ENCODE results near the gene IGSF1. TPM values are rescaled to one million over a fixed set of nuclear protein-coding genes. Genes with fewer than 3 reads are reported as not detected.

IGSF1 gene
- total and polyA plus RNA-seq, 2 of the 13 experiments (the other 11 are each of a cell fraction or from before 2014, with no cell fraction given), result 58.7 to 108 TPM

DNA sequence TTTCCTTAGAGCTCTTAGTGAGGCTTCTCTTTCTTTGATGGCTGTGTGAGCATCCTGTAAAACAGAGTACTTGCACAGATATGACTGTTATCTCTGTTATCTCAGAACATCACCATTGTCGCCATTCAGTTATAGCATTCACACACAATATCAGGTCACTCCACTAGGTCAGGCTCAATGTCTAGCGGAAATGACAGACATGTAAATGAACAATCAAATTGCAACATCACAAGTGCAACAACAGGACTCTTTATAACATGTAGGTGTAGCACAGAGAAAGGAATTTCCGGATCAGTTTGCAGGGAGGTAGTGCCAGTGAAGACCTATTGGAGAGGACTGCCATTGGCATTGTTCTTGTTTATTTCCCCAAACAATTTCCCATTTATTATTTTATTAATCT, 43.2 kb upstream of the IGSF1 start (continued):
- TF ChIP-seq, protein P1, sequence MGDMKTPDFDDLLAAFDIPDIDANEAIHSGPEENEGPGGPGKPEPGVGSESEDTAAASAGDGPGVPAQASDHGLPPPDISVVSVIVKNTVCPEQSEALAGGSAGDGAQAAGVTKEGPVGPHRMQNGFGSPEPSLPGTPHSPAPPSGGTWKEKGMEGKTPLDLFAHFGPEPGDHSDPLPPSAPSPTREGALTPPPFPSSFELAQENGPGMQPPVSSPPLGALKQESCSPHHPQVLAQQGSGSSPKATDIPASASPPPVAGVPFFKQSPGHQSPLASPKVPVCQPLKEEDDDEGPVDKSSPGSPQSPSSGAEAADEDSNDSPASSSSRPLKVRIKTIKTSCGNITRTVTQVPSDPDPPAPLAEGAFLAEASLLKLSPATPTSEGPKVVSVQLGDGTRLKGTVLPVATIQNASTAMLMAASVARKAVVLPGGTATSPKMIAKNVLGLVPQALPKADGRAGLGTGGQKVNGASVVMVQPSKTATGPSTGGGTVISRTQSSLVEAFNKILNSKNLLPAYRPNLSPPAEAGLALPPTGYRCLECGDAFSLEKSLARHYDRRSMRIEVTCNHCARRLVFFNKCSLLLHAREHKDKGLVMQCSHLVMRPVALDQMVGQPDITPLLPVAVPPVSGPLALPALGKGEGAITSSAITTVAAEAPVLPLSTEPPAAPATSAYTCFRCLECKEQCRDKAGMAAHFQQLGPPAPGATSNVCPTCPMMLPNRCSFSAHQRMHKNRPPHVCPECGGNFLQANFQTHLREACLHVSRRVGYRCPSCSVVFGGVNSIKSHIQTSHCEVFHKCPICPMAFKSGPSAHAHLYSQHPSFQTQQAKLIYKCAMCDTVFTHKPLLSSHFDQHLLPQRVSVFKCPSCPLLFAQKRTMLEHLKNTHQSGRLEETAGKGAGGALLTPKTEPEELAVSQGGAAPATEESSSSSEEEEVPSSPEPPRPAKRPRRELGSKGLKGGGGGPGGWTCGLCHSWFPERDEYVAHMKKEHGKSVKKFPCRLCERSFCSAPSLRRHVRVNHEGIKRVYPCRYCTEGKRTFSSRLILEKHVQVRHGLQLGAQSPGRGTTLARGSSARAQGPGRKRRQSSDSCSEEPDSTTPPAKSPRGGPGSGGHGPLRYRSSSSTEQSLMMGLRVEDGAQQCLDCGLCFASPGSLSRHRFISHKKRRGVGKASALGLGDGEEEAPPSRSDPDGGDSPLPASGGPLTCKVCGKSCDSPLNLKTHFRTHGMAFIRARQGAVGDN (CRISPR knock-in tag; IDR thresholded peaks at IDR 0.05), result no peak
- TF ChIP-seq ETV5 (CRISPR knock-in tag; IDR thresholded peaks at IDR 0.05; ENCODE audit: borderline replicate concordance) (peak; percentile 78), ZNF382 (CRISPR knock-in tag; IDR thresholded peaks at IDR 0.05; ENCODE audit: borderline replicate concordance) (no peak), GATAD2A (CRISPR knock-in tag; IDR thresholded peaks at IDR 0.05) (no peak), ZNF564 (CRISPR knock-in tag; IDR thresholded peaks at IDR 0.05) (no peak), ZNF616 (CRISPR knock-in tag; IDR thresholded peaks at IDR 0.05; ENCODE audit: low read depth) (no peak), ZNF670 (CRISPR knock-in tag; IDR thresholded peaks at IDR 0.05; ENCODE audit: borderline replicate concordance) (no peak), EP300 (IDR thresholded peaks at IDR 0.05; ENCODE audit: low read depth in 2 of 2, low read length in 2 of 2) (0 out of 4 replicates have a peak, but pooled peaks of 1 of the 2 experiments have one; percentile 4), EP300 (CRISPR knock-in tag; IDR thresholded peaks at IDR 0.05; ENCODE audit: borderline replicate concordance) (no peak), SPEN (CRISPR knock-in tag; IDR thresholded peaks at IDR 0.05; ENCODE audit: low read depth) (no peak), SAP130 (CRISPR knock-in tag; IDR thresholded peaks at IDR 0.05; ENCODE audit: low read depth) (0 out of 2 replicates have a peak, but pooled peaks have one; percentile 12), ZC3H13 (CRISPR knock-in tag; IDR thresholded peaks at IDR 0.05) (no peak), NFKBIZ (CRISPR knock-in tag; IDR thresholded peaks at IDR 0.05) (no peak), SNAI1 (CRISPR knock-in tag; IDR thresholded peaks at IDR 0.05; ENCODE audit: borderline replicate concordance) (no peak), TEAD2 (CRISPR knock-in tag; IDR thresholded peaks at IDR 0.05) (no peak), ZNF441 (CRISPR knock-in tag; IDR thresholded peaks at IDR 0.05; ENCODE audit: borderline replicate concordance) (no peak)
- TF ChIP-seq, protein P2, sequence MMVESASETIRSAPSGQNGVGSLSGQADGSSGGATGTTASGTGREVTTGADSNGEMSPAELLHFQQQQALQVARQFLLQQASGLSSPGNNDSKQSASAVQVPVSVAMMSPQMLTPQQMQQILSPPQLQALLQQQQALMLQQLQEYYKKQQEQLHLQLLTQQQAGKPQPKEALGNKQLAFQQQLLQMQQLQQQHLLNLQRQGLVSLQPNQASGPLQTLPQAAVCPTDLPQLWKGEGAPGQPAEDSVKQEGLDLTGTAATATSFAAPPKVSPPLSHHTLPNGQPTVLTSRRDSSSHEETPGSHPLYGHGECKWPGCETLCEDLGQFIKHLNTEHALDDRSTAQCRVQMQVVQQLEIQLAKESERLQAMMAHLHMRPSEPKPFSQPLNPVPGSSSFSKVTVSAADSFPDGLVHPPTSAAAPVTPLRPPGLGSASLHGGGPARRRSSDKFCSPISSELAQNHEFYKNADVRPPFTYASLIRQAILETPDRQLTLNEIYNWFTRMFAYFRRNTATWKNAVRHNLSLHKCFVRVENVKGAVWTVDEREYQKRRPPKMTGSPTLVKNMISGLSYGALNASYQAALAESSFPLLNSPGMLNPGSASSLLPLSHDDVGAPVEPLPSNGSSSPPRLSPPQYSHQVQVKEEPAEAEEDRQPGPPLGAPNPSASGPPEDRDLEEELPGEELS (CRISPR knock-in tag; IDR thresholded peaks at IDR 0.05), result peak; percentile 42; the same call in 1 of the 2 replicates
- TF ChIP-seq, protein P3, sequence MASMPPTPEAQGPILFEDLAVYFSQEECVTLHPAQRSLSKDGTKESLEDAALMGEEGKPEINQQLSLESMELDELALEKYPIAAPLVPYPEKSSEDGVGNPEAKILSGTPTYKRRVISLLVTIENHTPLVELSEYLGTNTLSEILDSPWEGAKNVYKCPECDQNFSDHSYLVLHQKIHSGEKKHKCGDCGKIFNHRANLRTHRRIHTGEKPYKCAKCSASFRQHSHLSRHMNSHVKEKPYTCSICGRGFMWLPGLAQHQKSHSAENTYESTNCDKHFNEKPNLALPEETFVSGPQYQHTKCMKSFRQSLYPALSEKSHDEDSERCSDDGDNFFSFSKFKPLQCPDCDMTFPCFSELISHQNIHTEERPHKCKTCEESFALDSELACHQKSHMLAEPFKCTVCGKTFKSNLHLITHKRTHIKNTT (CRISPR knock-in tag; IDR thresholded peaks at IDR 0.05), result no peak
- TF ChIP-seq, protein P4, sequence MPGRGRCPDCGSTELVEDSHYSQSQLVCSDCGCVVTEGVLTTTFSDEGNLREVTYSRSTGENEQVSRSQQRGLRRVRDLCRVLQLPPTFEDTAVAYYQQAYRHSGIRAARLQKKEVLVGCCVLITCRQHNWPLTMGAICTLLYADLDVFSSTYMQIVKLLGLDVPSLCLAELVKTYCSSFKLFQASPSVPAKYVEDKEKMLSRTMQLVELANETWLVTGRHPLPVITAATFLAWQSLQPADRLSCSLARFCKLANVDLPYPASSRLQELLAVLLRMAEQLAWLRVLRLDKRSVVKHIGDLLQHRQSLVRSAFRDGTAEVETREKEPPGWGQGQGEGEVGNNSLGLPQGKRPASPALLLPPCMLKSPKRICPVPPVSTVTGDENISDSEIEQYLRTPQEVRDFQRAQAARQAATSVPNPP (CRISPR knock-in tag; IDR thresholded peaks at IDR 0.05), result no peak
- TF ChIP-seq, protein P5, sequence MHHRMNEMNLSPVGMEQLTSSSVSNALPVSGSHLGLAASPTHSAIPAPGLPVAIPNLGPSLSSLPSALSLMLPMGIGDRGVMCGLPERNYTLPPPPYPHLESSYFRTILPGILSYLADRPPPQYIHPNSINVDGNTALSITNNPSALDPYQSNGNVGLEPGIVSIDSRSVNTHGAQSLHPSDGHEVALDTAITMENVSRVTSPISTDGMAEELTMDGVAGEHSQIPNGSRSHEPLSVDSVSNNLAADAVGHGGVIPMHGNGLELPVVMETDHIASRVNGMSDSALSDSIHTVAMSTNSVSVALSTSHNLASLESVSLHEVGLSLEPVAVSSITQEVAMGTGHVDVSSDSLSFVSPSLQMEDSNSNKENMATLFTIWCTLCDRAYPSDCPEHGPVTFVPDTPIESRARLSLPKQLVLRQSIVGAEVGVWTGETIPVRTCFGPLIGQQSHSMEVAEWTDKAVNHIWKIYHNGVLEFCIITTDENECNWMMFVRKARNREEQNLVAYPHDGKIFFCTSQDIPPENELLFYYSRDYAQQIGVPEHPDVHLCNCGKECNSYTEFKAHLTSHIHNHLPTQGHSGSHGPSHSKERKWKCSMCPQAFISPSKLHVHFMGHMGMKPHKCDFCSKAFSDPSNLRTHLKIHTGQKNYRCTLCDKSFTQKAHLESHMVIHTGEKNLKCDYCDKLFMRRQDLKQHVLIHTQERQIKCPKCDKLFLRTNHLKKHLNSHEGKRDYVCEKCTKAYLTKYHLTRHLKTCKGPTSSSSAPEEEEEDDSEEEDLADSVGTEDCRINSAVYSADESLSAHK (CRISPR knock-in tag; IDR thresholded peaks at IDR 0.05; ENCODE audit: borderline replicate concordance), result no peak

Measured in HepG2 (cell line).